ENCODE measurements around the gene GRAMD4.

GRAMD4 gene

DNA sequence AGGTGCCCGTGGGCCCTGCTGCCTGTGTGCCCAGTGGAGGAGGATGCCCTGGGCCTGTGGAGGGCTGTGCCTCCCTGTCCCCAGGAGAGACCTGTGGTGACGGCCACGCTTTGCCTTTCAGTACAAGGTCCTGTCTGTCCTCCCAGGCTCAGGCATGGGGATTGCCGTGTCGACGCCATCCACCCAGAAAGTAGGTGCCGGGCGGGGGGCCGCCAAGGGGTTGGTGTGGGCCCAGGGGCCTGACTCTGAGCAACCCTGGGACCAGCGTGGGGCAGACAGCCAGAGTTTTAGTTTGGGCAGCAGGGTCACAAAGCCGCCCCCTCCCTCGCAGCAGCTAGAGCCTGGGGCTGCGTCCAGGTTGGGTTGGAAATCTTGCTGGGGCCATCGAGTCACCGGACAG is 56.3 kb downstream of the GRAMD4 start:
- DNase-seq = no peak

- no peak for DNase-seq
Measured at GRCh38 chr22:46676881-46677280, 56.7 kb downstream of the GRAMD4 start.

DNA sequence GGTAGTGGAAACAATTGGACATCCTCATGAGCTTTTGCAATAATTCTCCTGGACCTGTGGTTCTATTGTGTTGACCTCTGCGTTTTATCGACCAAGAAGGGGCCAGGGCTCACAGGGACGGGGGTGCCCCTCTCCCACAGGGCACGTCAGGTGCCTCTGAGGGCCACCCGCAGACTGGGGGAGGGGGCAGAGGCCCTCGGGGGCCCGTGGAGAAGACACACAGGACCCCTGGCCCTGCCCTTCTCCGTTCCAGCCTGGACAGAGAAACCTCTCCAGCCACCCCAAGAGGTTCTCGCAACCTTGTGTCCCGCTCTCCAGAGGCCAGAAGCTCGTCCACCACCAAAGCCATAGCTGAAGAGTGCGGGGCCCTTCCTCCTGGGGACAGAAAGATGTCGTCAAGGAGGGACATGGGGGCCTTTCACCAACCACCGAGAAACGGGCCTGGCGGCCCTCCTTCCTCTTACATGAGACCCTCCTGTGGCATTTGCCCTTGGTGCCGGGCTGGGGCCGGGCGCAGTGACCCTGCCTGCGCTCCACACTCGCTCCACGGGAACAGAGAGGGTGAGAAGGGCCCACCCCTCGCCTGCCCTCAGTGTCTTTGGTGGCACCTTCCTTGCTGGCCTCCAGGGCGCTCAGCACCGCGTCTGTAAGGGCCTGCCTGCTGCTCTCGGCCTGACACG is 57.3 kb downstream of the GRAMD4 start:
- no peak for DNase-seq

- peak; percentile 36 for DNase-seq
Measured at GRCh38 chr22:46678003-46678657, 57.9 kb downstream of the GRAMD4 start.

GRCh38 chr22:46678785-46679700 is 58.9 kb downstream of the GRAMD4 start:
- DNase-seq = no peak

DNA sequence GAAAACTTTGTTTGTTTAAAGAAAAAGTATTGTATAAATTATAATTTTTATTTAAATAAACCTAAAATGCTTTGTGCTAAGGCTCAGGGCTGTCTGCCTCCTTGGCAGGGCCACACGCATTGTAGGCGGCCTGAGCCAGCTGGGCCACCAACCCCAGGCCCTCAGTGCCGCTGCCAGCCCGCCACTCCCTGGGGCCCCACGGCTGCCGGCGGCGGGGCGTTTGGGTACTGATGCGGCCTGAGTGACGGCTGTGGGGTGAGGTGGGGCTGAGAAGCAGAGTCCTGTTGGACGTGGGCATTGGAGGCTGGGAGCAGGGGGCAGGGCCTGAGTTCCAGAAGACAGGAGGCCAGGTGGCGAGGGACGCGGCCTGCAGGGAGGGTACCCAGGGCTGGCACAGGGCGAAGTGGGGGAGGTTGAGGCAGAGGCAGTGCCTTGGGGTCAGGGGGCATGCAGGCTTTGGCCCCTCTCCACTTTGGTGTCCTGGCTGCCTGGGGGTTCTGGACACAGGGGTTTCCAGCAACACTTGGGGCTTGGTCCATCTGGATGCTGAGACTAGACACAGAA is 59.6 kb downstream of the GRAMD4 start:
- no peak for DNase-seq

- peak; percentile 32 for DNase-seq
Measured at GRCh38 chr22:46681010-46681409, 60.8 kb downstream of the GRAMD4 start.

DNA sequence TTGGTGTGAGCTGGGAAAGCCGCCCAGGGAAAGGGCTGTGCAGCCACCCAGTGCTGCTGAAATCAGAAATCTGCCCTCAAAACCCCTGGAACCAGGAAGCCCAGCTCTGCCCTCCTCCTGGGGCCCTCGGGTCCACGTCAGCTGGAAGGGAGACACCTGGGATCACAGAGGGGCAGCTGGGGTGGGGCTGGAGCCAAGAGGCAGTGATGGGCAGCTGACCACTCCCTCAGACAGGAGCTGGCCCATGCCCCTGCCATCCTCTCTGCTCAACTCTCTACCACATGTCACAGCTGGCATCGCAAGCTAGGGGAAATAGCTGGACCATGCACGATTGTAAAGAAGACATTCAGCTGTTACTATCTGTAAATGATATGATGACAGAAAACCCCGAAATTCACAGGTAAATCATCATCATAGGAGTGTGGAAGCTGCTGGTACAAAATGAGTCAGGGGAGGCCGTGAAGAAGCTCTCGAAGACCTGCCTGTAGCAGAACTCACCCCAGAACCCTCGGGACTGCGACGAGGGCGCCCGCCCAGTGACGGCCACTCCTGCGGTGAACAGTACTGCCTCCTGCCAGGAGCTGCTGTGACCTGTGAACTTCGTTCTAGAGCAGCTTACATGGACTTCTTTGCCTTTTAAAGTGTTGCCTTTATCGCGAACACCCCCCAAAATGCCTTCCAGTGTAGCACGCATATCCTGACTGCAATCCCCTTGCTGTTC is 62.0 kb downstream of the GRAMD4 start:
- DNase-seq = no peak

DNA sequence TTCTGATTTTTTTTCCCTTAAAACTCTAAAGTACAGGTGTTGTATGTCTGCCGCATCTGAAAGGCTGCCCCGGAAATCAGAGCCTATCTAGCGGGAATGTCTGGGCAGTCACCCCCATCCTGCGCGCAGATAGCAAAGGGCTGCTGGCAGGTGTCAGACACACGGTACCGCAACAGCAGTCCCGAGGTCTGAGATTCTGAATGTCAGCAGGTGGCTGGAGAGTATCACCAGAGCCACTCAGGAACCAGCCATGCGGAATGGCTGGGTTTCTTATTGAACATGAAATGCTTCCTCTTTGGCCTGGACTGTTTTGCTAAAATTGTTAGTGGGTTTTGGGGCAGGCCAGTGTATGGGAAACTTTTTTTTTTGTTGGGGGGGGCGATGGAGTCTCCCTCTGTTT is 64.5 kb downstream of the GRAMD4 start:
- no peak for DNase-seq

- DNase-seq = no peak
Measured at GRCh38 chr22:46686221-46687047, 66.2 kb downstream of the GRAMD4 start.

- no peak for DNase-seq
Measured at GRCh38 chr22:46687048-46687444, 66.9 kb downstream of the GRAMD4 start.

GRCh38 chr22:46687460-46687859 is 67.3 kb downstream of the GRAMD4 start:
- no peak for DNase-seq

DNA sequence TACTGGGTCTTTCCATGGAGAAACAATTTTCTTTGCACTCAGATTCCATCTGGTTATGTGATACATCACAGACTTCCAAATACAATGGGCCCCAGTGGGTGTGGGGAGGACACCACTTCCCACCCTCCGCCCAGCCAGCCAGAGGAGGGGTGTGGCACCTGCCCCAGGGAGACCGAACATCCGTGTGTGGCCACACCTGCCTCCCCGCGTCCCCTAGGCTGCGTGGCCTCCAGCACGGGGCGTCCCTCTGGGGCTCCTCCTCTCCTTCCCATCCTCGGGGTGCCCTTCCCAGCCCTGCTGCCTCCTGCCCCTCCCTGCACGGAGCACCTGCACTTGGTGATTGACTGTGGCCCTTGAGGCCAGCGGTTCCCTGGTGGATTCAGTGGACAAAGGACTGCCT is 68.8 kb downstream of the GRAMD4 start:
- DNase-seq = no peak

GRCh38 chr22:46690146-46690545 is 70.0 kb downstream of the GRAMD4 start:
- no peak for DNase-seq

GRCh38 chr22:46691571-46691970 is 71.4 kb downstream of the GRAMD4 start:
- DNase-seq = no peak

DNA sequence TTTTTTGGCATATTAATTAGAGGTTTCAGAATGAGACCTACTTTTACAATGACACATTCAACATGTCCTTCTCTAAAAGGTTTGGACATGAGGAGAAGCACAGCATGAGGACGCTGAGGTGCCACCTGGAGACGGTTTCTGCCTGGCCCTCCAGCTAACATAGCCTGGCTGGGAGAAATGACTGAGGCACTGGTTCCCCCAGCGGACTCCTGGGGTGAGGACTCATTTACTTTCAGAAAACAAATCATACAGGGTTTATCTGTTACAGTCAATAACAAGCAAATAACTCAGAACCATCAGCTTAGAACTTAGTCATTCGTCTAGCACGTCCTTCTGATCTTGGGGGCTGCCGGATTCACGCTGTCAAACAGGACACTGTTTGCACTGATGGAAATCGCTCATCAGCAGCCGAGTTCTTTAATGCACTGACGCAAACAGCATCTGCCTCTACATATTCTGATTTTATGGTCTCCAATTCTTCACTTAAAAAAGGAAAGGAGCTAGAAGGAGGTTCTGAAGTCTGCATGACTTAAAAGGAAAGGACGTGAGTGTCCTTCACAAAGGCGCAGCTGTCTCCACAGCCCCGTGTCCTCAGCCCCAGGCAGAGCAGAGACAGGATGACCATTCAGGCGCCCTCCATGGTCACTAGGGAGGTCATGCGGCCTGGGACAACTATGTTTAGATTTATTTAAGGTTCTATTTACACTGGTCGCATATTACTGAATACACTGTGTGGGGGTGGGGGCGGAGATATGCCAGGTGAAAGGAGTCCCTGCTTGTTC is 73.6 kb downstream of the GRAMD4 start:
- no peak for DNase-seq

DNA sequence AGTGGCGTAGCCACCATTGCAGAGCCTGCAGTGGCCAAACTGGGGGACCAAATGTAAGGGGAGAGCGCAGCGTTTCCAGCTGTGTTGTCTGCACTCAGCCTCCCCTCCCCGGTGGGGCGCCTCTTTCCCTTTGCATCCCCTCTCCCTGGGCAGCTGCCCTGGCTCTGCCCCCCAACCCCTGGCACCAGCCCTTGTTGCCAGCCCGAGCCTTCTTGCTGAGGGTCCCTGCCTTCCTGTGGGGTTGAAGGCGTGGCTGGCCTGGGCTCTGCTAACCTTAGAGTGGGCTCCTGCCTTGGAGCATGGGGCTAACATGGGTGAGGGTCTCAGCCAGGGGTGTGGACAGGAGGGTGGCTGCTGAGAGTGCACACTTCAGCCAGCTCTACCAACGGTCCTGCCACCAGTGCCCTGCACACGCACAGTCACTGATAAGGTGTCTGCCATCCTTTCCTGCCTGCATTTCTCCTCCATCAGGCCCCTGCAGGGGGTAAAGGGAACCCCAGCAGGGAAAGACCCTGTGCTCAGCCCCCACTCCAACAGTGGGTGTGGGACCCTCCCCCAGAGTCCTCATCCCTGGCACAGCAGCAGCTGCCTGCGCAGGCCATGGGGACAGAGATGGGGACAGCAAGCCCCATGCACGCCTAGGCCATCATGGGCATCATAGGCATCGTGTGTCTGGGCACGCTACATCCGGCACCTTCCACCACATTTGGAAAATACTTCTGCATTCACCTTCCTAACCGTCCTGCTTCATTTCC is 74.4 kb downstream of the GRAMD4 start:
- no peak for DNase-seq

- DNase-seq = no peak
Measured at GRCh38 chr22:46695346-46696228, 75.4 kb downstream of the GRAMD4 start.

- DNase-seq = no peak
Measured at GRCh38 chr22:46696229-46696518, 76.0 kb downstream of the GRAMD4 start.
